HepG2 (cell line): ENCODE data around the gene ATOH8. TPM values are rescaled to one million over a fixed set of nuclear protein-coding genes. Genes with fewer than 3 reads are reported as not detected.

ENCODE experiments used
- ELK4 ChIP-seq: sonication (generic); formaldehyde crosslinking; IDR thresholded peaks from 2 replicates; pipeline ENCODE4 v1.9.0; 2021; ENCODE audit warnings: missing genetic modification reagents, borderline replicate concordance
- HINFP ChIP-seq: sonication (generic); formaldehyde crosslinking; IDR thresholded peaks from 2 replicates; pipeline ENCODE4 v1.4.0; 2020; ENCODE audit warnings: low read depth, mild to moderate bottlenecking, missing genetic modification reagents
- HNF4G ChIP-seq, 2 experiments: sonication (generic) in 1 of 2; formaldehyde crosslinking in 1 of 2; IDR thresholded peaks; 2 replicates each; pipeline versions ENCODE4 v1.4.0 to v1.6.1; 2011 to 2020; ENCODE audit warnings: borderline replicate concordance in 2 of 2, low read depth in 2 of 2, mild to moderate bottlenecking in 2 of 2, low read length in 1 of 2, missing genetic modification reagents in 1 of 2, moderate library complexity in 1 of 2
- IKZF4 ChIP-seq: sonication (generic); formaldehyde crosslinking; IDR thresholded peaks from 2 replicates; pipeline ENCODE4 v1.5.1; 2020; ENCODE audit warnings: borderline replicate concordance, mild to moderate bottlenecking, low read depth, missing genetic modification reagents; ENCODE audit errors: not compliant biosample characterization
- MATR3 ChIP-seq: sonication (generic); formaldehyde crosslinking; IDR thresholded peaks from 2 replicates; pipeline ENCODE4 v1.4.0; 2020; ENCODE audit warnings: missing genetic modification reagents
- MED8 ChIP-seq: sonication (generic); formaldehyde crosslinking; IDR thresholded peaks from 2 replicates; pipeline ENCODE4 v1.8.1; 2023; ENCODE audit warnings: mild to moderate bottlenecking, missing genetic modification reagents; ENCODE audit not compliant: insufficient replicate concordance
- PHB2 ChIP-seq: fragments of 450-650 bp; IDR thresholded peaks from 2 replicates; pipeline ENCODE4 v1.6.1; 2018; ENCODE audit not compliant: partially characterized antibody
- REPIN1 ChIP-seq: sonication (generic); formaldehyde crosslinking; IDR thresholded peaks from 2 replicates; pipeline ENCODE4 v1.8.0; 2022; ENCODE audit warnings: missing genetic modification reagents, low read depth, mild to moderate bottlenecking, borderline replicate concordance
- SMC3 ChIP-seq: IDR thresholded peaks from 2 replicates; pipeline ENCODE4 v1.6.1; 2011; ENCODE audit warnings: low read length, improper control_type of control experiment
- SP5 ChIP-seq: IDR thresholded peaks from 2 replicates; pipeline ENCODE4 v1.6.1; 2016; ENCODE audit warnings: low read depth, borderline replicate concordance
- TEAD3 ChIP-seq: optimal IDR thresholded peaks from 2 replicates; pipeline ENCODE3; 2016; ENCODE audit warnings: borderline replicate concordance
- polyA plus RNA-seq, 8 experiments: library from polyadenylated mRNA; depleted of rRNA in 3 of 8; stranded (reverse) in 7 of 8; unstranded in 1 of 8; fragments of >200 nt; fragmentation: Illumina TruSeq in 4 of 8; extraction: Trizol in 4 of 8; gene quantifications; 2 replicates each; pipeline versions ENCODE4 v1.2.1 to v1.2.3, GENCODE V29; 2011 to 2016; ENCODE audit warnings: low read depth in 4 of 8, missing spikeins in 1 of 8, mixed read lengths in 1 of 8; ENCODE audit not compliant: insufficient read depth in 1 of 8
- total RNA-seq, 5 experiments: library from RNA; depleted of rRNA; stranded (reverse); fragments of >200 nt; fragmentation: Illumina TruSeq; extraction: Trizol; gene quantifications; 2 replicates each; pipeline ENCODE4 v1.2.3, GENCODE V29; 2016; ENCODE audit warnings: low read depth in 1 of 5
- TF ChIP-seq, protein P1 (sequence below): IDR thresholded peaks from 2 replicates; pipeline ENCODE4 v1.6.1; 2012; ENCODE audit warnings: low read depth, low read length, improper control_type of control experiment
- TF ChIP-seq, protein P2 (sequence below), 2 experiments: fragments of 450-650 bp in 1 of 2; sonication (generic) in 1 of 2; formaldehyde crosslinking in 1 of 2; IDR thresholded peaks; 2 replicates each; pipeline versions ENCODE4 v1.6.1 to v1.8.0; 2016 to 2022; ENCODE audit warnings: antibody characterized with exemption in 1 of 2, mild to moderate bottlenecking in 1 of 2, missing genetic modification reagents in 1 of 2

The ATOH8 gene
- total and polyA plus RNA-seq, 2 of the 13 experiments (the other 11 are each of a cell fraction or from before 2014, with no cell fraction given), result 0.13 to 0.61 TPM

DNA sequence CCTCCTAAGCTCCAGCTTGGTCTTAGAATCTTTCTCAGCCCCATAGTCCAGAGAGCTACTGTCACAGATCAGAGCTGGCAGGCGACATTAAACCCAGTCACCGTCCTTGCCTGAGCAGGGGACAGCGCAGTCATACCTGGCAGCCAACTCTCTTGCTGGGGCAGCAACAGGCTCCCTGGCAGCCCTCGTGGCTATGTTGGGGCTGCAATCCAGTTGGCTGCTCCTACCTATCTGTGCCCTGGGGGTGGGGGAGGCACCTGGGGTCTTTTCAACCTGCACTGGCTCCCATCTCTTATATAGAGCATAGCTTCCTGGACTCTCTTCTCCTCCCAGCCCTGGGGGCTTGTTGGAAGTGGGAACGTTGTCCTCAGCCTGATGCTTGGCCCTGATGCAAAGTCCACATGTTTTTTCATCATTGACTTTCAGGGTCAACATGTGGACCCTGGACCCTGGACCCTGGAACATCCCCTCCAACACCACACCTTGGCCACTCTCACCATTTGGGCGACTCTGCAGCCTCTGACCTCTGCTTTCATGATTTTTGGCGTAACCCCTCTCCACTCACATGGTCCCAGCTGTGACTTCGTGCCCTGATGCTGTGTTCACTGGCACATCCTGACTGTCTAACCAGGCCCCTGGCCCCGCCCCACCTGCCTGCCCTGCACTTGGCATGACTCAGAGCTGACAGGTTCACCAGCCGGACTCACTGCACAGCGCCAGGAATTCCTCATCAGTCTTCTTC is 45.6 kb downstream of the ATOH8 start (continued):
- TF ChIP-seq, protein P1, sequence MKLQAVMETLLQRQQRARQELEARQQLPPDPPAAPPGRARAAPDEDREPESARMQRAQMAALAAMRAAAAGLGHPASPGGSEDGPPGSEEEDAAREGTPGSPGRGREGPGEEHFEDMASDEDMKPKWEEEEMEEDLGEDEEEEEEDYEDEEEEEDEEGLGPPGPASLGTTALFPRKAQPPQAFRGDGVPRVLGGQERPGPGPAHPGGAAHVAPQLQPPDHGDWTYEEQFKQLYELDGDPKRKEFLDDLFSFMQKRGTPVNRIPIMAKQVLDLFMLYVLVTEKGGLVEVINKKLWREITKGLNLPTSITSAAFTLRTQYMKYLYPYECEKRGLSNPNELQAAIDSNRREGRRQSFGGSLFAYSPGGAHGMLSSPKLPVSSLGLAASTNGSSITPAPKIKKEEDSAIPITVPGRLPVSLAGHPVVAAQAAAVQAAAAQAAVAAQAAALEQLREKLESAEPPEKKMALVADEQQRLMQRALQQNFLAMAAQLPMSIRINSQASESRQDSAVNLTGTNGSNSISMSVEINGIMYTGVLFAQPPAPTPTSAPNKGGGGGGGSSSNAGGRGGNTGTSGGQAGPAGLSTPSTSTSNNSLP, result 0 out of 2 replicates have a peak, but pooled peaks have one; percentile 12
- TF ChIP-seq MATR3 (CRISPR knock-in tag), result no peak
- no peak for TF ChIP-seq IKZF4
- no peak for TF ChIP-seq HINFP
- TF ChIP-seq REPIN1 (CRISPR knock-in tag), result no peak
- no peak for TF ChIP-seq SMC3
- no peak for TF ChIP-seq TEAD3 (CRISPR knock-in tag)
- TF ChIP-seq MED8, result no peak
- TF ChIP-seq SP5 (CRISPR knock-in tag), result no peak
- TF ChIP-seq PHB2, result no peak
- no peak for TF ChIP-seq ELK4
- TF ChIP-seq HNF4G (IDR thresholded peaks at IDR 0.05; ENCODE audit: borderline replicate concordance, low read depth, low read length), result peak; percentile 79
- peak; percentile 80 for TF ChIP-seq HNF4G (CRISPR knock-in tag; IDR thresholded peaks at IDR 0.05; ENCODE audit: borderline replicate concordance, low read depth)
- TF ChIP-seq, protein P2, sequence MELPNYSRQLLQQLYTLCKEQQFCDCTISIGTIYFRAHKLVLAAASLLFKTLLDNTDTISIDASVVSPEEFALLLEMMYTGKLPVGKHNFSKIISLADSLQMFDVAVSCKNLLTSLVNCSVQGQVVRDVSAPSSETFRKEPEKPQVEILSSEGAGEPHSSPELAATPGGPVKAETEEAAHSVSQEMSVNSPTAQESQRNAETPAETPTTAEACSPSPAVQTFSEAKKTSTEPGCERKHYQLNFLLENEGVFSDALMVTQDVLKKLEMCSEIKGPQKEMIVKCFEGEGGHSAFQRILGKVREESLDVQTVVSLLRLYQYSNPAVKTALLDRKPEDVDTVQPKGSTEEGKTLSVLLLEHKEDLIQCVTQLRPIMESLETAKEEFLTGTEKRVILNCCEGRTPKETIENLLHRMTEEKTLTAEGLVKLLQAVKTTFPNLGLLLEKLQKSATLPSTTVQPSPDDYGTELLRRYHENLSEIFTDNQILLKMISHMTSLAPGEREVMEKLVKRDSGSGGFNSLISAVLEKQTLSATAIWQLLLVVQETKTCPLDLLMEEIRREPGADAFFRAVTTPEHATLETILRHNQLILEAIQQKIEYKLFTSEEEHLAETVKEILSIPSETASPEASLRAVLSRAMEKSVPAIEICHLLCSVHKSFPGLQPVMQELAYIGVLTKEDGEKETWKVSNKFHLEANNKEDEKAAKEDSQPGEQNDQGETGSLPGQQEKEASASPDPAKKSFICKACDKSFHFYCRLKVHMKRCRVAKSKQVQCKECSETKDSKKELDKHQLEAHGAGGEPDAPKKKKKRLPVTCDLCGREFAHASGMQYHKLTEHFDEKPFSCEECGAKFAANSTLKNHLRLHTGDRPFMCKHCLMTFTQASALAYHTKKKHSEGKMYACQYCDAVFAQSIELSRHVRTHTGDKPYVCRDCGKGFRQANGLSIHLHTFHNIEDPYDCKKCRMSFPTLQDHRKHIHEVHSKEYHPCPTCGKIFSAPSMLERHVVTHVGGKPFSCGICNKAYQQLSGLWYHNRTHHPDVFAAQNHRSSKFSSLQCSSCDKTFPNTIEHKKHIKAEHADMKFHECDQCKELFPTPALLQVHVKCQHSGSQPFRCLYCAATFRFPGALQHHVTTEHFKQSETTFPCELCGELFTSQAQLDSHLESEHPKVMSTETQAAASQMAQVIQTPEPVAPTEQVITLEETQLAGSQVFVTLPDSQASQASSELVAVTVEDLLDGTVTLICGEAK (IDR thresholded peaks at IDR 0.05), result no peak
- TF ChIP-seq, protein P2 (CRISPR knock-in tag; IDR thresholded peaks at IDR 0.05), result no peak
